COLO668 (cell line): Measurements from ENCODE around the gene CYB561.
A peak's percentile ranks its signal among the peaks of the same experiment; 100 is the strongest.

Source experiments
- DNase-seq: peaks from one replicate; lab custom pipeline; 2025; ENCODE audit not compliant: unreplicated experiment; lab: John Stamatoyannopoulos, UW

The CYB561 gene

DNA sequence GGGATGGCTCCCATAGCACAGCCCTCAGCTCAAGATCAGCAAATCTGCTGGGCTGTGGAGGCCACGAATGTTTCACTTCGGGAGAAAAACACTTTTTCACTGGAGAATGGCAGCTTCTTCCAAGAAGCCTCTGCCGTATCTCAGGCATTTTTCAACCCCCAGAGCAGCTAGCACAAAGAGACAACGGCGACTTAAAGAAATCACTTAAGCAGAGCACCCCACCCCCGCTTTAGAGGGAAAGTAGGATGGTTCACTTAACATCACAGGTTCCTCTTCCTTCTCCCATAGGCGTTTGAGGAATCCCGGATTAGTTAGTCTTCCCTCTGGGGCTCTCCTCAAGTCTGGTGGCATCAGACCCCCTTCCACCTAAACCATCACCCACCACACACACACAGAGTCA lies 27.6 kb downstream of the CYB561 start:
- DNase-seq = no peak

DNA sequence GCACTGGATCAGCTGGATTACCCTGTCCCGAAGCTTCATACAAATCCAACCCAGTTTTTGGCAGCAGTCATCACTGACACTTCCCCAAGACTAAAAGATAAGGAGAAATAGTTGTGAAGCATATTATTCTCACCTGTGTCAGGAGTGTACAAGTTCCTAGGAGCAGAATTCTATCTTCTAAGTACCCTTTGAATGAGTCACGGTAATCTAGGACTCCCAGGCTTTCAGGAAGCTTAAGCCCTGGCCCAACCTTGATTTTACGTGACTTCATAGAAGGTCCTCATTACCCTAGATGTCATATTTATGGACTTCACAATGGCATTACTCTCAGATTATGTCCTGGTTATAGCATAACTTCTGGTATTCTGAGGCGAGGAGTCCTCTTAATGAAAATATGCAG lies 31.9 kb downstream of the CYB561 start:
- no peak for DNase-seq

DNA sequence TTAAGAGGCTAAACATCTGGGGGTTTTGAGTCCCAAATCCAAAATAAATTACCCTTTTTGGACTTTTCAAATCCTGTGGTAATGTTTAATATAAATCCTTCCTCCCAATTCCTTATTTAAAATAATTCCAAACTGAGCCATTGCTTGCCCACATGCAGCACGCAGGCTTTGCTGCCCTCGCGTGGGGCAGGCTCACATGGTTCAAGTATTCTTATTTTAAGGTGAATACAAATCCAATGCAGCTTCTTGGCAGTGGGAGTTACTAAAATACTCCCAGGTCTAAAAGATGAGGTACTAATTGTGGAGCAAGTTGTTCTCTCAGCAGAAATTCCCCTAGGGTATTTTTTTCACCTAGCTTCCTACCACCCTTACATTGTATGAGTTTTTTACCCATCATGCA lies 33.0 kb downstream of the CYB561 start:
- no peak for DNase-seq

DNA sequence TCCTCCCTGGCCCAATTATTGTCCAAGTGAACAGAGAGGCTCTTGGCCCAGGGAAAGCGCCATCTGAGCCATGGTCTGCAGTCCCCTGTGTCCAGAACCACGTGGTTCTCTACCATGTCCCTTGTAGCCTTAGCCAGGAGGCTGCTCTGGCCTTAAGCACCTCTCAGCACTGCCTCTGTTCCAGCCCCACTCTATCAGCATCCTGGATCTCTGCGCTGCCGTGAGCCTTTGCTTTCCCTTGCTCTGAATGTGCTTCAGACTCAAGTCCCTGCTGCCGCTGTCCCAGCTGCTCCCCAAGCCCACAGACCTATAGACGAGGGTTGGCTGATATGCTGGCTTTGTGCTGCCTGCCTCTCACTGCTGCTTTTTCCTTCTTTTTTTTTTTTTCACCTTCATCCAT lies 33.9 kb downstream of the CYB561 start:
- no peak for DNase-seq

DNA sequence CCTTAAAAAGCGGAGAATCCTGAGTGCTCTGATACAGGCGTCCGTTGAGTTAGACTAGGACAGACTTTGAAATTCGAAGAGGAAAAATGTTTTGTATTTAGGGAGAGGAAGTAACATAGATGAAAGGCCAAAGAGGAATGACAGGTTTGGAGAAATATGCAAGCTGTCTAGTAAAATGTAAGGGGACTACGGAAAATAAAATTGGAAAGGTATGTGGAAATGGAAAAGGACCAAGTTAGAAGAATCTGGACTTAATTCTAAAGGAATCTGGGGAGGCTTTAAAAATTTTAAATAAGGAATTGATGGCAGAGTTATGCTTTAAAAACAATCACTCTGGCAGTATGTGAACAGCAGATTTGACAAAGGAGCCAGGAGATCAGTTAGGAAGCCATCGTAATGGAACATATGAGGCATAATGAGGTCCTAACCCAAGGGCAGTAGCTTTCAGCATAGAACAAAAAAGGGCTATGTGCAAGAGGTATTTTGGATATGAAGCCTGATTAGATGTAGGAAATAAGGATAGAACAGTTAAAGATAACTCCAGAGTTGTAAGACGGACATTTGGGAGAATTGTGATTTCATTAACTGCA lies 38.3 kb downstream of the CYB561 start:
- DNase-seq = no peak

DNA sequence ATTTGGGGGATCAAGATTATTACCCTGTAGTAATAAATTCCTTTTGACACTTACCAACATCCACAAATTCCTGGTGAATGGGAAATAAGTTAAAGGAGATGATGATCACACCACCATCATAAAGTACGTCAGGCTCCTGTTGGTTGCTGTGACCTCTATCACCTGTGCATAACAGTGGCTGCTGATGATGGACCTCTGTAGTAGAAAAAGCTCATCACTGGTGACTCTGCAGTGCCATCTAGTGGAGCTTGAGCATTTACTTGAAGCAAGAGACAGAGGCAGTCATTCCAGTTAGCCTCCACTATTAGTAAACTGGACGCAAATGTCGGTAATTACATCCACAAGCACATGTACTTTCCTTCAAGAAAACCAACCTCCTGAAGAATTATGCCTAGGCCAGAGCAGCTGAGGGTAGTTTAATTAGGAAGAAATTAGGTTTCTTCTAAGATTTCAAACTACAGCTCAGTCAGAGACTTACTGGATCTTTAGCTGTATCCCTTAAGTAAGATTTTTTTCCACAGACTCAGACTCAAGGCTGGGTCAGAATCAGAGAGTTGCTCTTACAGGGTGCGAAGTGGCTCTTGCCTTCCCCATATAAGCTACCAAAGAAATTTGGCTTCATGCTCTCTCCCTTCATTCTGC lies 39.3 kb downstream of the CYB561 start:
- peak; percentile 71 for DNase-seq

DNA sequence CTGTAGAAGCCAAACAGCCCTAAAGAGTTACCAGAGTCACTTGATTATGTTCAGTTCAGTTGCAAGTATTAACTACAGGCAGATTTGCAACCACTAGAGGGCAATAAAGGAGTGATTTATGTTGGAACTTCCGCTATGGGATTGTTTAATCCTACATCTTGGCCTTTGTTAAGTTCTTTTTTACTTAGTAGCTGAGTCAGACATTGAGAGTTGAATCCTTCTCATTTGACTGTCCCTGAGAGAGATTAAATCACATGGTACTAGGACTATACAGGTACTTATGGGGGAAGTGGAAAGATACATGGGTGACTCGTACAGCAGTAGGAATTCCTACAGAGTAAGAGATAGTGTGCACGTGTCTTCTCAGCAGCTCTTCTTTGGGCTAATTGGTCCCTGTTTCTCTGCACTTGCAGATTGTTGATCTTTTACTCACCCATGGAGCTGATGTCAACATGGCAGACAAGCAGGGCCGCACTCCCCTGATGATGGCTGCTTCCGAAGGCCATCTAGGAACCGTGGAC lies 40.3 kb downstream of the CYB561 start:
- DNase-seq = no peak

DNA sequence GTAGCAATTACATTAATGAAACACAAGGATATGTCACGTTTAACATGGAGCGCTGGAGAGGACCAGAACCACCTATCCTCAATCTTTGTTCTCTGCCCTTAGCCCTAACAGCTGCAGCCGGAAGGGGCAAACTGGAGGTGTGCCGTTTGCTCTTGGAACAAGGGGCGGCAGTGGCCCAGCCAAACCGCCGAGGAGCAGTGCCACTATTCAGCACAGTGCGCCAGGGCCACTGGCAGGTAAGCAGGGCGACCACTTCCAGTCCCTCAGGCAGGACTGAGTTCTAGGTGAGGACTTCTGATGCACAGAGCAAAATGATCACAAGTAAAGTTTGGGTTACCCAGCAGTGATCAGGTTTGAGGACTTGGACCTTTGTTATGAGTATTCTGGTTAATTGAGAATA lies 41.1 kb downstream of the CYB561 start:
- DNase-seq = no peak

DNA sequence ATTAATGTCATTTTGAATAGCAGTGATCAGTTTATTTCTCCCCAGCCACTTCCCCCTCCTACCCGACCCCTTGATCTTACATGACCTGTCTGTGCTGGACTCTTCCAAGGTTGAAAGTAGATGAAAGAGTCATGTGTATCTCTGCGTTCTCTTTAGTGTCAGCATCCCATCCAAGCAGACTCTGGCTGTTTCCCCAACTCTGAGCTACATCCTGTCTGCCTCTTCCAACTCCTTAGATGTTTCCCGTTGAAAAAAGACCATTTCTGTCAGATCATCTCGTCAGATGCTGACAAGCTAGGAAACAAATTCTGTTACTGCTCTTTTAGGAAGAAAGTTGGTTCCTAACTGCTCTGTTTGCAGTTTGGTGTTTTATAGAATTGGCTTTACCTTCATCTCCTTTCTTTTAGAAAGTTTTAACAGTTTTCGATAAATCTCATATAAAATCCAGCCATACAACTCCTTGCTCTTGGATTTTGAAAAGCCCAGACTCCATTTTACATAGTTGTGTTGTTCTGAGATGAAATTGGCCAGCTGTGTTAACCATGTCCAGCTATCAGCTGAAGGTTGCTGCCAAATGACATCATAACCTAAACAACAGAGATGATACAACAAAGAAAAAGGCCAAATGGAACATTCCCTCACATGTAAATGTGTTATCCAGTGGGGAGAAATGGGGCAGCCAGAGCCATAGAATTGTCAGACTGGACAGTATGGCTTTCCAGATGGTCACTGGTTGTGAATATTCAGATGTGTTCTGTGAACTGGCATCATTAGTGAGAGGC lies 43.5 kb downstream of the CYB561 start:
- DNase-seq = no peak

DNA sequence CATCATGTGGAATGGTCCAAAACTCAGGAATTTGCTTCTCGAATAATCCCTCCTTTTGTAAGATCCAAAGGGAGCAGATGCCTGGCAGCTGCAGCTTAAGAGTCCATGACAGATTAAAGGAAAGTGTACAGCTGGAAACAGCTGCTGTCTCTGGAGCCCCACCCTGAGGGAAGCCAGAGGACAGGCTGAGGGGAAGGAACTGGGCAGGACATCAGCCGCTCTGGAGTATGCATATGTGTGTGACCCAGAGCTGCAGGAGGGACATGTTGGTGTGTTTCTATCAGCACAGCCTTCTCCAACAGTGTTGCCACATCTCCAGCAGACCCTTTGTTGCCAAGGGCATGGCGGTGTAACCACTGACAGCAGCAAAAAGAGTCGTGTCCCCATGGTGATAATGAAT lies 46.2 kb downstream of the CYB561 start:
- no peak for DNase-seq

DNA sequence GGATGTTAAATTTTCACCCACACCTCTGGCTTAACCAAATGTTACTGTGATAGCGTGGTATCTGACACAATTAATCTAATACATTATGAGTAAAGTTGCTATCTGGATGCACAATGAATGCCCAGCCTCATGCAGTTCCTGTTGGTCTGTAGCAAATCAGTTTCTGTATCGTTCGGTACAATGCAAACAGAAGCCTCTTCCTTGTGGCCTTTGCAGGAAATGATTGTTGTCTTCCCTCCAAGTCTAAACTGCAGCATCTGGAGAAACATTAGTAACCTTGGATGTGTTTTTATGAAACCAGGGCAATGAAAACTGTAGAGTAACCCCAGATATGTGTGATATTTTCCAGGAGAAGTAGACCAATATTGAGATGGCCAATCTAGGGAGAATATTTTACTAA lies 46.8 kb downstream of the CYB561 start:
- no peak for DNase-seq

DNA sequence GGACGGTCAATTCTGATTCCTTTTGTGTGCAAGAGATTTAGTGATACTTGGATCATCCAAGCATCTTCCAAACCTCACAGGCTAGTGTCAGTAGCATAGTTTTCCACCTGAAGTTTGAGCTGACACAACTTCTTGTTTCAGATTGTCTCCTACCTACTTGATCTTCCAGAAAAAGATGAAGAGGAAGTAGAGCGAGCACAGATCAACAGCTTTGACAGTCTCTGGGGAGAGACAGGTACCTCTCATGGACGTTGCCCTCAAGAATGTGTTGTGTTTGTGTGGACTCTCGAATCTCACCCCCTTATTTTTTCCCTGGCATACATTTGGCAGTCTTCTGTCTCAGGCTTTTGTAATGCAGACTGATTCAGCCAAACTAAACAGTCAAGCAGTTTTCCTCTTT lies 47.4 kb downstream of the CYB561 start:
- DNase-seq = no peak

DNA sequence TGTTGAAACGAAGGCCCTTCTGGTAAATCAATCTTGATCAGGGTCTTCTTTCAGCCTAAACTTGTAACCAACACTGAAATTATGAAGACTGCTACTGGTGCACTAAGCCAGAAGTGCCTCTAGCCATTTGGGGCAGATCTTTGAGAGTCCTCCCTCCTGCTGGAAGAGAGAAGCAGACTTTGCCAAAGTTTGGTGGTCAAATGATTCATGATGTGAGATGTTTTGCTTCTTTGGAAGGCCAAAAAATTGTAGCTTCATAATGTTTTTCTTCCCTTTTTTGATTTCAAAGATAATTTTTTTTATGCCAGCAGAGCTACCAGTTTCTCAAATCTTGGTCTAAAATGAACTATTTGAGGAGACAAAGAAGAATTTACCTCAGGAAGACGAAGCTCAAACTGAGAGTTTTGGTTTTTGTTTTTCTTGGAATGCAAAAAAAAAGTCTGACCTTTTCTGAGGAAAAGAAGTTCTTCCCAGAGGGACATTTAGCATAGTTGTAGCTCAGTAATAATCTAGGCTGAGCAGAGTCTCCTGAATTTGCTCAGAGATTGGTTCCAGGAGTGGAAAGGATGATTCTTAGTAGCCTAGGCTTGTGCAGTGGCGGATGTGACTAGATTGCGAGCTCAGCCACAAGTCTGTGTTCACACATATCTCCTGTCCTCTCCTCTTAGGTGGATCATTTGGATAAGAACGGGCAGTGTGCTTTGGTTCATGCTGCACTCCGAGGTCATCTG lies 50.9 kb downstream of the CYB561 start:
- DNase-seq = no peak

DNA sequence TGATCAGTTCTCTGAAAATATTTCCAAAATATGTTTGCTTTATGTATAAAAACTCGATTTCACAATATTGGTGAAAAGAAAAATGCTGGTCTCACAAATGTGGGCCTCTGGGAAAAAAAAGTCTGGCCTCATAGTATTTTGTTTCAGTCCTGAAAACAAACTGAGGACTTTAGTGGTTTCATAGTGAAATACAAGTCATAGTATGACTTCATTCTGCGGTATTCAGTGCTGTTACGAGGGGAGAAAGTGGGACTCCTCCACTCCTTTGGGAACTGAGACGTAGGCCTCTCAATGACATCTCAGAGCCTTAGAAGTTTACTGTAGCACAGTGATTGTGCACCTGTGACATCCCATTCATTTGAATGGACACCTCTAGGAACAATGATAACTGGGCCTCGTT lies 56.0 kb downstream of the CYB561 start:
- DNase-seq = no peak

DNA sequence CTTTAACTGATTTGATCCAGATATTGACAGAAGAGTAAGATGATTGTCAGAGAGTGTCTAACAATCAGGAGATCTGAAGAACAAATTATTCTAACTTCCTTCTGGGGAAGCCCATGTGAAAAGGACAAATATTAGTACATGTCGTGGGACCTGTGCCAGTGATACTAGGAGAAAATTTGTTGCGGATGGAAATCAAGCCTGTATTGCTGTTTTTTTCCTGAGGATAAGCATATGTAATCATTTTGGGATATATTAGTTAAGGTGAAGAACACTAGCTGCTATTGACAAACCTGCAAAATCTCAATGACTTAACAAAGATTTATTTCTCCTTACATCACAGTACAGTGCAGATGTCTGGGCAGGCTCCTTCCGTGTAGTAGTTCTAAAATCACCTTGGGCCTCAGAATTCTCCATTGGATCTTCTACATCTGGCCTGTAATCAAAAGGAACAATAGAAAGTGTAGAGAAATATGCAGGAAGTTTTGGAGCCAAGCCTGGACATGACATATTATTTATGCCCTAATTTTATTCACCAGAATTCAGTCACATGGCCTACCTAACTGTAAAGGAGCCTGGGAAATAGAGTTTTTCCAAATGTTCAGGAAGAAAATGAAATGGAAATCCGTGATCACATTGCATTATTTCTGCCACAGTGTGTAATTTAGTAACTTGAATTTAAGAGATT lies 58.3 kb downstream of the CYB561 start:
- DNase-seq = no peak

DNA sequence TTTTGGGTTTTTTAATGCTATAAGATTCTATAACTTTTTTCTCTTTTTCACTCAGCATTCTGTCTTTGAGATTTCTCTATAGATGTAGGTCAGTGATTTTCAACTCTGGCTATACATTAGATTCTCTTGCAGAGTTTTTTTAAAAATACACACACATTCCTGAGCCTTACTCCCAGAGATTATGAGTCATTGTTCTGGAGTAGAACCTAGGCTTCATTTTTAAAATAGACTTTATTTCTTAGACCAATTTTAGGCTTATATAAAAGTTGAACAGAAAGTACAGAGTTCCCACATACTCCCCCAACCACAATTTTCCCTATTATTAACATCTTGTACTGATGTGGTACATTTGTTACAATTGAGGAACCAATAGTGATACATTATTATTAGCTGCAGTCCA lies 63.3 kb downstream of the CYB561 start:
- no peak for DNase-seq
